H9 (cell line): ENCODE results near the gene ERC1. TPM values are rescaled to one million over a fixed set of nuclear protein-coding genes. Genes with fewer than 3 reads are reported as not detected.

Source experiments
- DNase-seq: peaks from one replicate; pipeline ENCODE4 v3.0.0-alpha.2; 2017
- H2AFZ ChIP-seq: one replicate; pipeline ENCODE4 v1.6.1; 2013; ENCODE audit warnings: mild to moderate bottlenecking, low read length, control low read depth, moderate library complexity
- H2AK5ac ChIP-seq: 2 replicates; pipeline ENCODE4 v1.6.1; 2013; ENCODE audit warnings: low read length, control low read depth, mixed read lengths; ENCODE audit not compliant: insufficient read length
- H2BK120ac ChIP-seq: one replicate; pipeline ENCODE4 v1.6.1; 2013; ENCODE audit warnings: low read depth, mild to moderate bottlenecking, low read length, control low read depth, inconsistent platforms; ENCODE audit not compliant: poor library complexity, severe bottlenecking
- H2BK12ac ChIP-seq: 2 replicates; pipeline ENCODE4 v1.6.1; 2013; ENCODE audit warnings: low read length, control low read depth, mixed read lengths, low read depth; ENCODE audit not compliant: insufficient read length
- H2BK15ac ChIP-seq: 2 replicates; pipeline ENCODE4 v1.6.1; 2013; ENCODE audit warnings: low read depth, low read length, control low read depth
- H2BK20ac ChIP-seq: one replicate; pipeline ENCODE4 v1.6.1; 2013; ENCODE audit warnings: low read depth, mild to moderate bottlenecking, low read length, control low read depth, inconsistent platforms; ENCODE audit not compliant: poor library complexity, severe bottlenecking
- H2BK5ac ChIP-seq: 2 replicates; pipeline ENCODE4 v1.6.1; 2013; ENCODE audit warnings: low read length, control low read depth, mixed read lengths; ENCODE audit not compliant: insufficient read length
- H3K14ac ChIP-seq: 2 replicates; pipeline ENCODE4 v1.6.1; 2013; ENCODE audit warnings: low read length, control low read depth; ENCODE audit not compliant: insufficient read depth
- H3K18ac ChIP-seq: 2 replicates; pipeline ENCODE4 v1.6.1; 2013; ENCODE audit warnings: low read depth, mild to moderate bottlenecking, mixed read lengths, low read length, control low read depth; ENCODE audit not compliant: insufficient read length
- H3K23ac ChIP-seq: 2 replicates; pipeline ENCODE4 v1.6.1; 2013; ENCODE audit warnings: low read length, control low read depth, mixed read lengths, low read depth; ENCODE audit not compliant: insufficient read length
- H3K23me2 ChIP-seq: 2 replicates; pipeline ENCODE4 v1.6.1; 2013; ENCODE audit warnings: low read depth, mild to moderate bottlenecking, mixed read lengths, low read length, control low read depth; ENCODE audit not compliant: insufficient read length, poor library complexity, severe bottlenecking
- H3K27ac ChIP-seq: 2 replicates; pipeline ENCODE4 v1.5.1; 2013; ENCODE audit warnings: low read length, control low read depth, mixed read lengths, low read depth; ENCODE audit not compliant: insufficient read length
- H3K27me3 ChIP-seq: 2 replicates; pipeline ENCODE4 v1.6.1; 2013; ENCODE audit warnings: low read length, control low read depth, inconsistent platforms; ENCODE audit not compliant: insufficient read depth
- H3K4ac ChIP-seq: 2 replicates; pipeline ENCODE4 v1.6.1; 2013; ENCODE audit warnings: low read depth, mild to moderate bottlenecking, control low read depth, inconsistent platforms, low read length, moderate library complexity
- H3K4me1 ChIP-seq: 2 replicates; pipeline ENCODE4 v1.6.1; 2013; ENCODE audit warnings: low read length, control low read depth, inconsistent platforms; ENCODE audit not compliant: insufficient read depth
- H3K4me2 ChIP-seq: 2 replicates; pipeline ENCODE4 v1.6.1; 2013; ENCODE audit warnings: low read length, control low read depth, mixed read lengths; ENCODE audit not compliant: insufficient read length, insufficient read depth
- H3K56ac ChIP-seq: 2 replicates; pipeline ENCODE4 v1.6.1; 2013; ENCODE audit warnings: low read depth, mild to moderate bottlenecking, mixed read lengths, low read length, control low read depth; ENCODE audit not compliant: insufficient read length
- H3K79me1 ChIP-seq: 2 replicates; pipeline ENCODE4 v1.6.1; 2013; ENCODE audit warnings: low read depth, mild to moderate bottlenecking, moderate library complexity, low read length, control low read depth, inconsistent platforms; ENCODE audit not compliant: insufficient read depth, poor library complexity, severe bottlenecking
- H3K79me2 ChIP-seq: 2 replicates; pipeline ENCODE4 v1.6.1; 2013; ENCODE audit warnings: low read length, control low read depth, inconsistent platforms; ENCODE audit not compliant: insufficient read depth
- H3K9ac ChIP-seq: 2 replicates; pipeline ENCODE4 v1.6.1; 2013; ENCODE audit warnings: low read length, control low read depth, mixed read lengths; ENCODE audit not compliant: insufficient read length; ENCODE audit errors: extremely low read depth
- H3K9me3 ChIP-seq: one replicate; pipeline ENCODE4 v1.6.1; 2013; ENCODE audit warnings: low read depth, low read length, inconsistent platforms; ENCODE audit not compliant: control insufficient read depth
- H3T11ph ChIP-seq: one replicate; pipeline ENCODE4 v1.6.1; 2013; ENCODE audit warnings: mild to moderate bottlenecking, low read length, control low read depth, inconsistent platforms
- H4K20me1 ChIP-seq: one replicate; pipeline ENCODE4 v1.6.1; 2013; ENCODE audit not compliant: control insufficient read depth, insufficient read length, insufficient read depth
- H4K5ac ChIP-seq: 2 replicates; pipeline ENCODE4 v1.6.1; 2013; ENCODE audit warnings: low read depth, mild to moderate bottlenecking, mixed read lengths, low read length, control low read depth; ENCODE audit not compliant: insufficient read length
- H4K8ac ChIP-seq: replicated peaks from 2 replicates; pipeline ENCODE4 v1.6.1; 2013; ENCODE audit warnings: low read length, control low read depth, mixed read lengths, low read depth; ENCODE audit not compliant: insufficient read length
- H4K91ac ChIP-seq: 2 replicates; pipeline ENCODE4 v1.6.1; 2013; ENCODE audit warnings: low read depth, mild to moderate bottlenecking, moderate library complexity, mixed read lengths, low read length, control low read depth; ENCODE audit not compliant: insufficient read length
- H3K27ac Mint-ChIP-seq, 3 experiments: 2 replicates in 2 of 3; 3 replicates in 1 of 3; pipeline ENCODE4 v1.8.0; 2020 to 2021; ENCODE audit warnings: mixed read lengths in 3 of 3, mild to moderate bottlenecking in 1 of 3, moderate library complexity in 1 of 3
- H3K27me3 Mint-ChIP-seq: 2 replicates; pipeline ENCODE4 v1.8.0; 2021; ENCODE audit warnings: low read depth, mild to moderate bottlenecking, moderate library complexity, mixed read lengths
- H3K36me3 Mint-ChIP-seq, 3 experiments: 2 replicates in 2 of 3; 3 replicates in 1 of 3; pipeline ENCODE4 v1.8.0; 2020 to 2021; ENCODE audit warnings: low read depth in 3 of 3, mixed read lengths in 3 of 3; ENCODE audit not compliant: insufficient read depth in 1 of 3
- H3K4me1 Mint-ChIP-seq, 2 experiments: 2 replicates each; pipeline ENCODE4 v1.8.0; 2020; ENCODE audit warnings: mixed read lengths in 2 of 2
- H3K4me3 Mint-ChIP-seq, 2 experiments: 2 replicates in 1 of 2; 3 replicates in 1 of 2; pipeline ENCODE4 v1.8.0; 2020 to 2021; ENCODE audit warnings: mild to moderate bottlenecking in 2 of 2, mixed read lengths in 2 of 2, moderate library complexity in 1 of 2
- H3K9me3 Mint-ChIP-seq, 2 experiments: 2 replicates in 1 of 2; 3 replicates in 1 of 2; pipeline ENCODE4 v1.8.0; 2020; ENCODE audit warnings: mild to moderate bottlenecking in 2 of 2, mixed read lengths in 2 of 2, moderate library complexity in 1 of 2
- WGBS: extraction: QIAGEN DNeasy Blood & Tissue Kit; methylation state at CpG from one replicate; pipeline ENCODE4 v1.1.7; 2013; ENCODE audit warnings: missing lambda C conversion rate, low lambda C conversion rate, mixed read lengths; ENCODE audit not compliant: insufficient read length; ENCODE audit errors: extremely low coverage; 5-methylcytosine and 5-hydroxymethylcytosine counted together
- total RNA-seq: library from RNA; stranded (reverse); gene quantifications from 2 replicates; pipeline ENCODE4 v1.2.1, GENCODE V29; 2021
- TF ChIP-seq, protein P1 (sequence below): fragments of 200-600 bp; sonication (generic); conservative IDR thresholded peaks from 3 replicates; pipeline ENCODE4 v1.8.0; 2021; ENCODE audit warnings: antibody characterized with exemption, mild to moderate bottlenecking

The ERC1 gene
- total RNA-seq, 1 experiment from 2014 or later = 51.2 TPM

GRCh38 chr12:1091350-1091749 is 100.3 kb downstream of the ERC1 start:
- Mint-ChIP-seq H3K4me3 (no peak overlapping the region), H3K27ac (peak overlapping the region in 1 of 3 experiments; percentile 78; a peak in 2 of 7 replicates), H3K27me3 (no peaks in the 10 kb centered on the region), H3K4me1 (0 out of 4 replicates have a peak, but pooled peaks cover 0 to 2% of the 10 kb centered on the region in 2 experiments), H3K36me3 (no peaks in the 10 kb centered on the region), H3K9me3 (no peaks in the 10 kb centered on the region)
- Histone ChIP-seq H3K23ac (no peak overlapping the region), H4K5ac (no peak overlapping the region), H2BK12ac (no peak overlapping the region), H2BK120ac (no peak overlapping the region), H2BK15ac (no peak overlapping the region), H3K27me3 (no peaks in the 10 kb centered on the region), H4K8ac (no peak overlapping the region), H3K79me1 (peaks cover 4% of the 10 kb centered on the region), H3K56ac (no peak overlapping the region), H3K4me2 (no peak overlapping the region), H3K9ac (no peak overlapping the region), H3K4me1 (no peaks in the 10 kb centered on the region), H3T11ph (no peak overlapping the region), H4K20me1 (no peaks in the 10 kb centered on the region), H2AFZ (no peak overlapping the region), H2BK20ac (no peak overlapping the region), H3K9me3 (no peaks in the 10 kb centered on the region), H3K18ac (no peak overlapping the region), H3K79me2 (no peaks in the 10 kb centered on the region), H3K27ac (no peak overlapping the region), H2AK5ac (no peak overlapping the region), H3K14ac (no peak overlapping the region), H4K91ac (no peak overlapping the region), H3K23me2 (no peaks in the 10 kb centered on the region), H3K4ac (no peak overlapping the region), H2BK5ac (no peak overlapping the region)
- no peak for DNase-seq
- WGBS = no CpG with 5 or more reads among the region's 4 CpGs
- TF ChIP-seq, protein P1, sequence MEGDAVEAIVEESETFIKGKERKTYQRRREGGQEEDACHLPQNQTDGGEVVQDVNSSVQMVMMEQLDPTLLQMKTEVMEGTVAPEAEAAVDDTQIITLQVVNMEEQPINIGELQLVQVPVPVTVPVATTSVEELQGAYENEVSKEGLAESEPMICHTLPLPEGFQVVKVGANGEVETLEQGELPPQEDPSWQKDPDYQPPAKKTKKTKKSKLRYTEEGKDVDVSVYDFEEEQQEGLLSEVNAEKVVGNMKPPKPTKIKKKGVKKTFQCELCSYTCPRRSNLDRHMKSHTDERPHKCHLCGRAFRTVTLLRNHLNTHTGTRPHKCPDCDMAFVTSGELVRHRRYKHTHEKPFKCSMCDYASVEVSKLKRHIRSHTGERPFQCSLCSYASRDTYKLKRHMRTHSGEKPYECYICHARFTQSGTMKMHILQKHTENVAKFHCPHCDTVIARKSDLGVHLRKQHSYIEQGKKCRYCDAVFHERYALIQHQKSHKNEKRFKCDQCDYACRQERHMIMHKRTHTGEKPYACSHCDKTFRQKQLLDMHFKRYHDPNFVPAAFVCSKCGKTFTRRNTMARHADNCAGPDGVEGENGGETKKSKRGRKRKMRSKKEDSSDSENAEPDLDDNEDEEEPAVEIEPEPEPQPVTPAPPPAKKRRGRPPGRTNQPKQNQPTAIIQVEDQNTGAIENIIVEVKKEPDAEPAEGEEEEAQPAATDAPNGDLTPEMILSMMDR = no peak
